Activated naive CD8-positive, alpha-beta T cell treated with anti-CD3 and anti-CD28 coated beads for 36 hours (primary cell): Measurements from ENCODE around the gene TRIM14. TPM values are rescaled to one million over a fixed set of nuclear protein-coding genes. Genes with fewer than 3 reads are reported as not detected.

Experiments used
- DNase-seq: peaks from one replicate; pipeline ENCODE4 v3.0.0; 2021
- H3K27ac Mint-ChIP-seq: one replicate; pipeline ENCODE4 v1.8.0; 2022; ENCODE audit warnings: mild to moderate bottlenecking, moderate library complexity, mixed read lengths
- H3K27me3 Mint-ChIP-seq: one replicate; pipeline ENCODE4 v1.8.0; 2022; ENCODE audit warnings: mild to moderate bottlenecking, mixed read lengths
- H3K36me3 Mint-ChIP-seq: one replicate; pipeline ENCODE4 v1.8.0; 2021; ENCODE audit warnings: mild to moderate bottlenecking, mixed read lengths
- H3K4me1 Mint-ChIP-seq: one replicate; pipeline ENCODE4 v1.8.0; 2021; ENCODE audit warnings: mixed read lengths
- H3K4me3 Mint-ChIP-seq: one replicate; pipeline ENCODE4 v1.8.0; 2022; ENCODE audit warnings: mild to moderate bottlenecking, moderate library complexity, mixed read lengths
- H3K9me3 Mint-ChIP-seq: one replicate; pipeline ENCODE4 v1.8.0; 2022; ENCODE audit warnings: mixed read lengths
- total RNA-seq, 2 experiments: library from RNA; stranded (reverse); gene quantifications; one replicate each; pipeline ENCODE4 v1.2.3, GENCODE V29; 2021

The TRIM14 gene
- total RNA-seq, 2 experiments from 2014 or later, result 45.2 to 47.4 TPM

DNA sequence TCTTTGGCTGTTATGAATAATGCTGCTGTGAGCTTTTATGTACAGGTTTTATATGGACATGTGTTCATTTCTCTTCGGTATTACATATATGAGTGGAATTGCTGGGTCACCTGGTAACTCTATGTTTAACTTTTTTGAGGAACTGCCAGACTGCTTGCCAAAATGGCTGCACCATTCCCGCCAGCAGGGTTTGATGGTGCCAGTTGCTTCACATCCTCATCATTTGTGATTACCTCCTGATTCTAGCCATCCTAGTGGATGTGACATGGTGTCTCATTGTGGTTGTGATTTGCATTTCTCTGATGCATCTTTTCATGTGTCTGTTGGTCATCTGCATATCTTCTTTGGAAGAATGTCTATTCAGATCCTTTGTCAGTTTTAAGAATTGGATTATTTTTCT, 51.8 kb downstream of the TRIM14 start:
- Mint-ChIP-seq H3K27me3 (no peaks in the 10 kb centered on the region), H3K36me3 (peaks cover 20% of the 10 kb centered on the region), H3K9me3 (no peaks in the 10 kb centered on the region), H3K4me3 (no peak overlapping the region), H3K4me1 (peaks cover 9% of the 10 kb centered on the region), H3K27ac (no peak overlapping the region)
- DNase-seq, result no peak

DNA sequence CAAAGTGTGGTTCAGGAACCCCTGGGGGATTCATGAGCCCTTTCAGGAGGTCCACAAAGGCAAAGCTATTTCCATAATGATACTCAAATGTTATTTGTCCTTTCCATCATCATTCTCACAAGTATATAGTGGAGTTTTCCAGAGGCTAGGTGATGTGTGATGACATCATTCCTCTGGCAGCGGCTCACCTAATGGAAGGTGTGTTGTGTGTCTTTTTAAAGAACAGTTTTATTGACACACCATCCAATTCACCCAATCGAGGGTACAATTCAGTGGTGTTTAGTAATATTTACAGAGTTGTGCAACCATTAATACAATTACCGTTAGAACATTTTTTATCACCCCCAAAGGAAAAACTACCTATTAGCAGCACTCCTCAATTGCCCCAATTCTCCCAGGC, 52.8 kb downstream of the TRIM14 start:
- Mint-ChIP-seq H3K4me3 (no peak overlapping the region), H3K9me3 (no peaks in the 10 kb centered on the region), H3K4me1 (peaks cover 9% of the 10 kb centered on the region), H3K36me3 (peaks cover 19% of the 10 kb centered on the region), H3K27ac (no peak overlapping the region), H3K27me3 (no peaks in the 10 kb centered on the region)
- DNase-seq, result no peak

DNA sequence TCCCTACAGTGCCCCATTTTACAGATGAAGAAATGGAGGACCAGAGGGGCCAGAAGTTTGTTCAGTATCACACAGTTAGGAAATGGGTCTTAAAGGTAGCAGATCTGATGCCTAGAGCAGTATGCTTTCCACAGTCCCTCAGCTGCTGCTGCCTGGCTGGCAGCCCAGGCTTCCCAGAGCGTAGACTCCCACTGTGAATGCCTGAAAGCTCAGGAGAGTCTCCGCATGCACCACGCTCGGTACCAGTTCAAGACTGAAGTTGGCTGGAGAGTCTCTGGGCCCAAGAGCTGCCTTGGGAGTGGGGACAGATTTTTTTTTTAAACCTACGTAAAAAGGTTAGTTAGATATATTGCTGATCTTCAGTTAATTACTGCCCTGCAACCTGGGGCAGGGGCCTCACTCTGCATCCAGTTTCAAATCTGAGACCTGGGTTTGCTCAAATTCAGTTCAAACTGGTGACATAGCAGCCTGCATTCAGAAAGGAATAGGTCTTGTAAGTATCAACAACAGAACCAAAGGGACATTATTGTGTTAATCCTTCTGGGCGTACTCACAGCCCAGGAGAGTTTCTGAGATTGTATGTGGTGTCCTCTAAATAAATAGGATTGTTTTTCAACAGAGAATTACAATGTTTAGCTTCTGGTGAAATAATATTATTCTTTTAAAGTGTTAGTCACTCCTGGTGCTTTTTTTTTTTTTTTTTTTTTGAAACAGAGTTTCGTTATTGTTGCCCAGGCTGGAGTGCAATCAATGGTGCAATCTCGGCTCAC, 54.2 kb downstream of the TRIM14 start:
- H3K27ac Mint-ChIP-seq, result no peak overlapping the region
- DNase-seq, result no peak
- H3K4me1 Mint-ChIP-seq, result peaks cover 9% of the 10 kb centered on the region
- H3K9me3 Mint-ChIP-seq, result no peaks in the 10 kb centered on the region
- H3K27me3 Mint-ChIP-seq, result no peaks in the 10 kb centered on the region
- no peak overlapping the region for H3K4me3 Mint-ChIP-seq
- peaks cover 21% of the 10 kb centered on the region for H3K36me3 Mint-ChIP-seq

DNA sequence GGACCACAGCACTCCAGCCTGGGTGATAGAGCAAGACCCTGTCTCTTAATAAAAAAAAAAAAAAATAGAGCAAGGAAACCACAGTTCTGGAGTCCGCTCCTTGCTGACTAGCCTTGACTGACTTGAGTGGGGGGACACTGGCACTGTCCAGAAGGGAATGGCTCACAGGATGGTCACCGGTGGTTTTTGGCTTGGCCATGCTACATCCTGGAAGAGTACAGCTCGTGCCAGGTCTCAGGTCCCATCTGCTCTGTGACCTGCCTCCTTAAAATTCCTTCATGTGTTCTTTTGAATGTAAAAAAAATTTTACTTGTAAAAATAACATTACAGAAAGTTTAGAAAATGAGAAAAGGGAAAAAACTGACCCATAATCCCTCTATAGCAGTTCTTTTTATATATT, 56.9 kb downstream of the TRIM14 start:
- no peak overlapping the region for H3K27ac Mint-ChIP-seq
- H3K36me3 Mint-ChIP-seq, result peaks cover 18% of the 10 kb centered on the region

DNA sequence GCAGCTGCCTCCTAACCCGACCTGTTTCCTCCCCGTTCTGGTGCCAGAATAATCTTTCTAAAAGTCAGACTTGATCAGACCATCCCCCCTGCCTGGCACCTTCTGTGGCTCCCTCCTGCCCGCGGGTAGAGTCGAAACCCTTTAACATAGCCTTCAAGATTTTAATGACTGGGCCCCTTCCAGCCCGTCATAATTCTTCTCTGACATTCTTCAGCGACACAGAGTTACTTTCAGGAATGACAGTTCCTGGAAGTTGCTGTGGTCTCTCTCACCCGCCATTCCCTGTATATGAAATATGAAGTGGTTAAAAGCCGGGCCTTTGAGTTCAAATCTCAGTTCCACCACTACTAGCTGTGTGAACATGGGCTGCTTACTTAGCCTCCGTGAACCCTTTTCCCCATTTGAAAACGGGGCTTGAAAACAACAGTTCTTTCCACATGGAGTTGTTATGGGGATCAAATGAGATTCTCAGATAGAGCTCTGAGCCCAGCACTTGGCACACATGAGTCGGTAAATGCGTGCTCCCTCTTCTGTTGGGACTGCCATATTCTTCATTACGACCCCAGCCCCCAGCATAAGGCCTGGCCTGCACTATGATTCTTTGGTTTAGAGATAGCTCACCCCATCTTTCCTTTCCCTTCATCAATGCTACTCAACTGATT, 61.8 kb downstream of the TRIM14 start:
- Mint-ChIP-seq H3K9me3 (peaks cover 2% of the 10 kb centered on the region), H3K4me3 (peak overlapping the region; percentile 99), H3K4me1 (peaks cover 19% of the 10 kb centered on the region), H3K27me3 (no peaks in the 10 kb centered on the region), H3K27ac (peak overlapping the region; percentile 97), H3K36me3 (peaks cover 26% of the 10 kb centered on the region)
- DNase-seq, result no peak

More for the DNA sequence above, 56.9 kb downstream of the TRIM14 start:
- Mint-ChIP-seq H3K27me3 (no peaks in the 10 kb centered on the region), H3K9me3 (no peaks in the 10 kb centered on the region), H3K4me1 (peaks cover 19% of the 10 kb centered on the region), H3K4me3 (no peak overlapping the region)
- DNase-seq, result no peak

DNA sequence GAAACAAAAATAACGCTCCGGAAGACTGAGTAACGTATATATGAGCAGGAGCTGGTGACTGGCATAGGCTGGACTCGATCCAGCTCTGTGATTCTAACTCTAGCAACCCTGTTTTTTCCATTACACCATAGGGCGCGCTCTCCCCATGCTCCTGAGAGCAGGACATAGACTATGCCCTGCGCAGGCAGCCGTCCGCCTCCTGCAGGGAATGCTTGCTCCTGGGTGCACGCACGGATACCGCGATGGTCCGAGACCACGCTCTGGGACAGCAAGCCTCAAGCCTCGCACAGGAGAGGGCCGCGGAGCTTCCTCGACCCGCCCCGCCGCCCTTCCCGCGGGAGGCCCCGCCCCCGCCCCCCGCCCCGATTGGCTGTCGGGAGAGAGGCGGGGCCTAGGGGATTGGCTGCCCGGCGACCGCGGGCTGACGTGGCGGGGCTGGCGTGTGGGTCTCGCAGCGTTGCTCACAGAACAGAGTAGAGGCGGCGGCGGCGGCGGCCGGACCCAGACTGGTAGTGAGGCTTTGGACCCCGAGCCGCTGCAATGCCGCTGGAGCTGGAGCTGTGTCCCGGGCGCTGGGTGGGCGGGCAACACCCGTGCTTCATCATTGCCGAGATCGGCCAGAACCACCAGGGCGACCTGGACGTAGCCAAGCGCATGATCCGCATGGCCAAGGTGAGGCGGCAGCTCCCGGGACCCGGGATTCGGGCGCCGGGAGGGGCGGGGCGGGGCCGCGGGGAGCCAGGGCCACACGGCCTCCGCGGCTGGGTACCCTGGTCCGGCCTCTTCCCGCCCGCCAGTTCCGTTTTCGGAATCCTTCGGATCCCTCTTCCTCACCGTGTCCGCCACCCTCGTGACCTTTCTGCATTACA, 62.5 kb downstream of the TRIM14 start, which contains the start of gene NANS:
TSS of gene NANS (plus strand) at position 464 of the 869 bp plus-strand sequence. CDS start at position 541, 77 bp downstream.
- Mint-ChIP-seq H3K36me3 (peaks cover 26% of the 10 kb centered on the region), H3K9me3 (peaks cover 2% of the 10 kb centered on the region), H3K4me1 (peaks cover 19% of the 10 kb centered on the region), H3K4me3 (peak within 1 kb of the TSS; percentile 99), H3K27me3 (no peaks in the 10 kb centered on the region), H3K27ac (peak within 1 kb of the TSS; percentile 97)
- peak; percentile 96 for DNase-seq

DNA sequence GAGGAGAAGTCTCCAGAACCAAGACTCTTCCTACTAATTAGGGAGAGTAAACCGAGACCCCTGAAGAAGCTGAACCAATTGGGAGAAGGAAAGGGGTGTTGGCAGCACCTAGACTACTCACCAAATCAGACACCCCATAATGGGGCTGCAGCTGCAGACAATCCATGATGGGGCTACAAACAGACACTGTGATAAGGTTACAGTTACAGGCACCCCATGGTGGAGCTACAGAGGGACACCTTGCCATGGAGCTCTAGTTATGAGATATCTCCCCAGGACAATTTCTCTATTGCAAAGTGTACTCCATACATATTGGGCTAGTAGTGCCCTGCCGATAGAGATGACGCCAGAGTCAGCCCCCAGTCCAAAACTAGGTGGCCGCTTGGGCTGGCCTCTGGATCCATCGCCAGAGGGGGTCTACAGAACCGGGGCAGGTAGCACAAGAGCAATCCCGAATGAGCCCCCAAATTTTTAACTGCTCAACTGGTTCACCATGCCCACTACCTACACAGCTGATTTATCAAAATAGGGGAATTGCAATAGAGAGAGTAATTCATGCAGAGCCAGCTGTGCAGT, 64.6 kb downstream of the TRIM14 start:
- H3K27ac Mint-ChIP-seq, result no peak overlapping the region
- peaks cover 33% of the 10 kb centered on the region for H3K36me3 Mint-ChIP-seq
- no peak for DNase-seq
- peaks cover 2% of the 10 kb centered on the region for H3K9me3 Mint-ChIP-seq
- no peak overlapping the region for H3K4me3 Mint-ChIP-seq
- peaks cover 25% of the 10 kb centered on the region for H3K4me1 Mint-ChIP-seq
- no peaks in the 10 kb centered on the region for H3K27me3 Mint-ChIP-seq

DNA sequence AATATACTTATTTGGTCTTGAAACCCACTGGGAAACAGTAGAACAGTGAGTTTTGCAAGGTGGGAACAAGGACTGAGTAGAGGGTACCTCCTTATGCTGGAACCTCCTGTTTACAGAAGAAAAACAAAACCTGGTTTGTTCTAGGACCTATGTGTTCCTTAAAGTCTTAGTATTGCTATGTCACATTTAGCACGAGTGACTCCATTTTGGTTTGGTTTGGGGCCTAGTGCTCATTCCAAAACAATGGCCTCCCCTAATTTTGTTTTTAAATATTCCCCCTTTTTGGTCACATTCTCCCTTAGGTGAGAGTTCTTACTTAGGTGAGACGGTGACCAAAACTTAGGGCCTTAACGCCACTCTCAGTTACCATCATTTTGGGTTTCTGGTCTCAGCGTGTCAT, 68.7 kb downstream of the TRIM14 start:
- no peak for DNase-seq
- Mint-ChIP-seq H3K36me3 (peaks cover 66% of the 10 kb centered on the region), H3K4me1 (peaks cover 24% of the 10 kb centered on the region), H3K4me3 (no peak overlapping the region), H3K27ac (no peak overlapping the region), H3K27me3 (no peaks in the 10 kb centered on the region), H3K9me3 (peaks cover 2% of the 10 kb centered on the region)

DNA sequence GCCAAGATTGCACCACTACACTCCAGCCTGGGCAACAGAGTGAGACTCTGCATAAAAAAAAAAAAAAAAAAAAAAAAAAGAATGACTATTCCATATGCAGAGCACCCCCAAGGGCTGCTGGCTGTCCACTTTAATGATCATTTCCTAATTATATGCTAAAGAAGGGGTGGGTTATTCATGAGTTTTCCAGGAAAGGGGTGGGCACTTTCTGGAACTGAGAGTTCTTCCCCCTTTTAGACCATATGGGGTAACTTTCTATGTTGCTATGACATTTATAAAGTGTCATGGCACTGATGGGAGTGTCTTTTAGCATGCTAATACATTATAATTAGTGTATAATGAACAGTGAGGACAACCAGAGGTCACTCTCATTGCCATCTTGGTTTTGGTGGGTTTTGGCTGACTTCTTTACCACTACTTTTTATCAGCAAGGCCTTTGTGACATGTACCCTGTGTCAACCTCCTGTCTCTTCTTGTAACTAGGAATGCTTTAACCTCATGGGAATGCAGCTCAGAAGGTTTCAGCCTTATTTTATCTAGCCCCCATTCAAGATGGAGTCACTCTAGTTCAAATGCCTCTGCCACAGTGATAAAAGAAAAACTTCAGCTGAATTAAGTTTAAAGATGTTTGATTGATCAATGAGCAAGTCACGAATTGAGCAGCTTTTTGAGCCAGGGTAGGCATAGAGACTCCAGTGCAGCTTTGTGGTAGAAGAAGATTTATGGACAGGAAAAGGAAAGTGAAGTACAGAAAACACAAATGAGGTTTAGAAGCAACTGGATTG, 69.5 kb downstream of the TRIM14 start:
- peaks cover 60% of the 10 kb centered on the region for H3K36me3 Mint-ChIP-seq
- peaks cover 6% of the 10 kb centered on the region for H3K9me3 Mint-ChIP-seq
- H3K27ac Mint-ChIP-seq, result no peak overlapping the region
- no peak for DNase-seq
- H3K4me1 Mint-ChIP-seq, result peaks cover 30% of the 10 kb centered on the region
- no peaks in the 10 kb centered on the region for H3K27me3 Mint-ChIP-seq
- H3K4me3 Mint-ChIP-seq, result no peak overlapping the region

DNA sequence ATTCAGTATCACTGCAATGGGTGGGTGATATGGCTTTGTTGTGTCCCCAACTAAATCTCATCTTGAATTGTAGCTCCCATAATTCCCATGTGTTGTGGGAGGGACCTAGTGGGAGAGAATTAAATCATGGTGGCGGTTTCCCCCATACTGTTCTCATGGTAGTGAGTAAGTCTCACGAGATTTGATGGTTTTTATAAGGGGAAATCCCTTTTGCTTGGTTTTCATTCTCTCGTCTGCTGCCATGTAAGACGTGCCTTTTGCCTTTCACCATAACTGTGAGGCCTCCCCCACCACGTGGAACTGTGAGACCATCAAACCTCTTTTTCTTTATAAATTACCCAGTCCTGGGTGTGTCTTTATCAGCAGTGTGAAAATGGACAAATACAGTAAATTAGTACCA, 72.0 kb downstream of the TRIM14 start:
- H3K36me3 Mint-ChIP-seq, result peaks cover 46% of the 10 kb centered on the region
- peaks cover 31% of the 10 kb centered on the region for H3K4me1 Mint-ChIP-seq
- H3K27me3 Mint-ChIP-seq, result no peaks in the 10 kb centered on the region
- peaks cover 4% of the 10 kb centered on the region for H3K9me3 Mint-ChIP-seq
- peak overlapping the region; percentile 89 for H3K4me3 Mint-ChIP-seq
- DNase-seq, result no peak
- H3K27ac Mint-ChIP-seq, result peak overlapping the region; percentile 42

DNA sequence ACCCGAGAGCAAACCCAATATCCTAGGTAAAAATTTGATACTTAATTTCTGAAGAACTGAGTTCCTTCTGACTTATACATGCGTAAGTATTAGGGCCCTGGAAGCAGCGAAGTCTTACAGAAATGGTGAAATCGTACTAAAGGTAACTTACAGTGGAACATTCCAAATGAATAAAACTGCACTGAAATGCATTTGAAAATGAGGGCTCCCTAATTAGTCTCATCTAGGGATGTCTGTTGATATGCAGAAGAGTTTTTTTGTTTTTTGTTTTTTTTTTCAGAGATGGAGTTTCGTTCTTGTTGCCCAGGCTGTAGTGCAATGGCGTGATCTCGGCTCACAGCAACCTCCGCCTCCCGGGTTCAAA, 72.9 kb downstream of the TRIM14 start:
- no peak for DNase-seq
- peaks cover 31% of the 10 kb centered on the region for H3K4me1 Mint-ChIP-seq
- peaks cover 4% of the 10 kb centered on the region for H3K9me3 Mint-ChIP-seq
- H3K27ac Mint-ChIP-seq, result peak overlapping the region; percentile 91
- peak overlapping the region; percentile 89 for H3K4me3 Mint-ChIP-seq
- H3K36me3 Mint-ChIP-seq, result peaks cover 46% of the 10 kb centered on the region
- H3K27me3 Mint-ChIP-seq, result no peaks in the 10 kb centered on the region

DNA sequence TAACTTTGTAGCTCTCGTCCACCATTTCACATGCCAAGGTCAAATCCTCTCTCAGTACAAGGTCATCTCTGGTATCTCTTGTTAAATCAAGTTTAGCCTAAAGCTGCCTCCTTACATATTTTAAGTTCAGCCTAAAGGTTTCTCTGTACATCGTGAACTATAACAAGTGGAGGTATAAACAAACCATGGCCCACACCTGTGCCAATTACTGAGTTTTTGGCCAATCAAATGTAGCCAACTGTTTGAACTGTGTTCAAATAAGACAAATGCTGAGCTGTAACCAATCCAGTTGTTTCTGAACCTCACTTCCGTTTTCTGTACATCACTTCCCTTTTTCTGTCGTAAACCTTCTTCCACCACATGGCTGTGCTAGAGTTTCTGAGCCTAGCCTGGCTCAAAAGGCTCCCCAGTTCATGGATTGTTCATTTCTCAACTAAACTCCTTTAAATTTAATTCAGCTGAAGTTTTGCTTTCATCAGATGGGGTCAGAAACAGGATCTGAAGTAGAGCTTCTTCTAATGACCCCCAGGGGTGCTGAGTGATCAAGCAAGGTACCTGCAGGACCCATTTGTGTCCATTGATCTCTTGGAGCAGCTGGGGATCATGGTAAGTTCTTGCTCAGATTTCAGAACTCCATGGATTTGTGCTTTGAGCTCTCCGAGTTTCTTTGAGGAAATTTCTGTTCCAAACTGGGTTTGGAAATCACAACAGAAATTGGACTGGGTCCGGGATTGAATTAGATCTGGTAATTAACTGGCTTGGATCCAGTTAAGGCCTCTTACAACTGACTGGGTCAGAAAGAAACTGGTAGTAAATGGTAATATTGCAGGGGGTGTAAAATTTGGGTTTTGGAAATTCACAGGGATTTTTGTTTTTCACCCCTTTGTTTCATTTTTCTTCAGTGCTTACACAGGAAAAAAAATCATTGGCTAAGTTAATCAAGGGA, 73.5 kb downstream of the TRIM14 start:
- peak overlapping the region; percentile 89 for H3K4me3 Mint-ChIP-seq
- peaks cover 29% of the 10 kb centered on the region for H3K4me1 Mint-ChIP-seq
- DNase-seq, result peak; percentile 22
- peaks cover 42% of the 10 kb centered on the region for H3K36me3 Mint-ChIP-seq
- H3K27ac Mint-ChIP-seq, result peak overlapping the region; percentile 91
- no peaks in the 10 kb centered on the region for H3K27me3 Mint-ChIP-seq
- peaks cover 4% of the 10 kb centered on the region for H3K9me3 Mint-ChIP-seq

DNA sequence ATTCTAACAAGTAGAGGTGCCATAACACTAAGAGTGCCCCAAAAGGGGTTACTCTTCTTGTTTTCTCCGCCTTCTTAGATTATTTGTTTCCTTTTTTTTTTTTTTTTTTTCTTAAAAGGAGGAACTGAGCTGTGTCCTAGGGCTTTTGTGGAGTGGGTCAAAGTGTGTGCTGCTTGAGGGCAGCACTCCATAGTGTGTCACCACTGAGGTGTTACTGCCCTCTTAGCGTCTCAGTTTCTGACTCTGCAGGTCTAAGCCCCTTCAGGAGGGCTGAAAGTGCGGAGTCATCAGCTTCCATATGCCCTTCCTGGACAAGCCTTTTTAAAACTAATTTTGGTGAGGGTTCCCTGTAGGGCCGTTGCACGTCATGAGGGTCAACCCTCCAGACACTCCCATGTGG, 75.1 kb downstream of the TRIM14 start:
- H3K27ac Mint-ChIP-seq, result no peak overlapping the region
- no peaks in the 10 kb centered on the region for H3K27me3 Mint-ChIP-seq
- no peak for DNase-seq
- H3K4me1 Mint-ChIP-seq, result peaks cover 21% of the 10 kb centered on the region
- no peak overlapping the region for H3K4me3 Mint-ChIP-seq
- peaks cover 4% of the 10 kb centered on the region for H3K9me3 Mint-ChIP-seq
- peaks cover 33% of the 10 kb centered on the region for H3K36me3 Mint-ChIP-seq
